Gastrocnemius medialis (tissue), 4 donors: ENCODE data around the gene CISD1.

ENCODE experiments used
- POLR2A ChIP-seq, 2 donors: fragments of 450-650 bp; IDR thresholded peaks; one replicate each; pipeline ENCODE4 v1.6.1; 2017; ENCODE audit warnings: antibody characterized with exemption in 2 of 2, mild to moderate bottlenecking in 2 of 2, moderate library complexity in 2 of 2
- TF ChIP-seq, protein P1 (sequence below), 5 experiments: fragments of 450-650 bp in 3 of 5; fragments of 200-600 bp in 2 of 5; sonication (generic) in 2 of 5; IDR thresholded peaks in 4 of 5; conservative IDR thresholded peaks in 1 of 5; 1 replicate in 4 of 5; 2 replicates in 1 of 5; pipeline ENCODE4 v1.5.1; 2016 to 2019; ENCODE audit warnings: antibody characterized with exemption in 5 of 5, mild to moderate bottlenecking in 3 of 5, moderate library complexity in 3 of 5

DNA sequence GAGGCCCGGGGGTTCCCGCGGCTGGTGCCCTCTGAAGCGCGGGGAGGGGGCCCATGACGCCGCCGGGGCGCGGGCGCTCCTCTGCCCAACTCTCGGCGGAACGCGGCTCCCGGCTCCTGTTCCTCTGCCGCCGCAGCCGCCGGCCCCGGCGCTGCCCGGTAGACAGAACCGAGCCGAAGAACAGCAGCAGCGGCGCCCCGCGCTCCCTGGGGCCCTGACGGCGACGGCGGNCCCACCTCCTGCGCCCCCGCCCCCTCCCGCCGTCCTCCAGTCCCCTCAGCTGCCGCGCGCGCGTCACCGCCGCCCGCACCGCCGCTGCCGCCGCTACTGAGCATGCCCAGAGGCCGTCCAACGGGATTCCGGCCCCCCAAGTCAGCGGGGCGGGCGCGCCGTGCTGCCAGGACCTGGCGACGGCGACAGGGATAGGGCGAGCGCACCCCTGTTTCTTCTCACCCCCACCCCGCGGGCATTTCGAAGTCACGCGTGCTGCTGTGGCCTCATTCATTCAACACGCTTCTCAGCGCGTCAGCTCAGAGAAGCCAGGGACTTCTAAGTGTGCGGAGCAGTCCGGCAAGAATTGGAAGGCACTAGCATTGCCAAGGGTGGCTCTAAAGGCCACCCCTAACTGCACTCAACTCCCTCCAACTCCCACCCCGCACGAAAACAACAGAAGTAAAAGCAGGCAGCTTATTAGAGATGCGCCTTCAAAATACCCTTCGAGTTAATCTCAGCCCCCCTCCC lies 1.1 kb upstream of the CISD1 start, which contains the start of gene IPMK:
- TF ChIP-seq, protein P1, sequence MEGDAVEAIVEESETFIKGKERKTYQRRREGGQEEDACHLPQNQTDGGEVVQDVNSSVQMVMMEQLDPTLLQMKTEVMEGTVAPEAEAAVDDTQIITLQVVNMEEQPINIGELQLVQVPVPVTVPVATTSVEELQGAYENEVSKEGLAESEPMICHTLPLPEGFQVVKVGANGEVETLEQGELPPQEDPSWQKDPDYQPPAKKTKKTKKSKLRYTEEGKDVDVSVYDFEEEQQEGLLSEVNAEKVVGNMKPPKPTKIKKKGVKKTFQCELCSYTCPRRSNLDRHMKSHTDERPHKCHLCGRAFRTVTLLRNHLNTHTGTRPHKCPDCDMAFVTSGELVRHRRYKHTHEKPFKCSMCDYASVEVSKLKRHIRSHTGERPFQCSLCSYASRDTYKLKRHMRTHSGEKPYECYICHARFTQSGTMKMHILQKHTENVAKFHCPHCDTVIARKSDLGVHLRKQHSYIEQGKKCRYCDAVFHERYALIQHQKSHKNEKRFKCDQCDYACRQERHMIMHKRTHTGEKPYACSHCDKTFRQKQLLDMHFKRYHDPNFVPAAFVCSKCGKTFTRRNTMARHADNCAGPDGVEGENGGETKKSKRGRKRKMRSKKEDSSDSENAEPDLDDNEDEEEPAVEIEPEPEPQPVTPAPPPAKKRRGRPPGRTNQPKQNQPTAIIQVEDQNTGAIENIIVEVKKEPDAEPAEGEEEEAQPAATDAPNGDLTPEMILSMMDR (IDR thresholded peaks at IDR 0.05 in 4 of 5, conservative IDR thresholded peaks at IDR 0.05 in 1 of 5), result no peak
- peak; percentile 94 to 97 for TF ChIP-seq POLR2A (IDR thresholded peaks at IDR 0.05)
